CMK (cell line): ENCODE data around the gene ASTN1.

Source experiments
- DNase-seq: peaks from one replicate; pipeline ENCODE4 v3.0.0-alpha.2; 2010; ENCODE audit warnings: low read depth

The ASTN1 gene

GRCh38 chr1:177164380-177165068, at the start of gene ASTN1:
TSS of gene ASTN1 (minus strand) at chr1:177164712. CDS start at chr1:177164676, 36 bp downstream.
- no peak for DNase-seq

DNA sequence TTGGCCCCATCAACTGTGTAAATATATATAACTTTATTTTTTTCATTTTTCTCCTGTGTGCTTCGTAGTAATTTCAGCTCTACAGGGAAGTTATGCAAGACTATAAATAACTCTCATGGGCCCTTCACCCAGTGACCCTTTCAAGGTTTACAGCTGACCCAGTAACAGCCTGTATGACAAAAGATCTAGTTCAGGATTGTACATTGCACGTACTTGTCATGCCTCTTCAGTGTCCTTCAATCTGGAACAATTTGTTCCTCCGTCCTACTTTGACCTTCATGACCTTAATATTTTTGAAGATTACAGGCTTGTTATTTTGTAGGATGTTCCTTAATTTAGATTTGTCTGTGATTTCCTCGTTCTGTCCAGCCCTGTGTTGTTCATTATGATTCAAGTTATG, 46.7 kb upstream of the ASTN1 start:
- DNase-seq: no peak

- no peak for DNase-seq
These were observed 45.6 kb upstream of the ASTN1 start for GRCh38 chr1:177210071-177210470.

DNA sequence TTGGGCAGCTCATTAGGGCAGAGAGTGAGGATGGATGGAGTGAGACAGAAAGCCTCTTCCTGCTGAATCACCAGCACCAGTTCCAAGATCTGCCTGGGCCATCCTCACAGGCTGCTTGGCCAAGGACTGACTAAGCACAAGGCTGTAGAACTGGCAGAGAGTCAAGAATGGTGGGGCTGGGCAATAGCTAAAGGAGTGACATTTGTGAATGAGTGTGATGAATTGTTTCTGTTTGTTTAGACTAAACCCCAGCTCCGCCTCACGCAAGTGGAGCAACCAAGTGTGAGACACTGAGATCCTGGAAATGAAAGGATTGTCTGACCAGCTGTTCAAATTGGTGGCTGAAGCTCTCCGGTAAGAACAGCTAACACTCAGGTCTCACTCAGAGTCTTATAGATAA, 44.8 kb upstream of the ASTN1 start:
- DNase-seq: no peak

GRCh38 chr1:177208920-177209319, 44.4 kb upstream of the ASTN1 start:
- DNase-seq: no peak

DNA sequence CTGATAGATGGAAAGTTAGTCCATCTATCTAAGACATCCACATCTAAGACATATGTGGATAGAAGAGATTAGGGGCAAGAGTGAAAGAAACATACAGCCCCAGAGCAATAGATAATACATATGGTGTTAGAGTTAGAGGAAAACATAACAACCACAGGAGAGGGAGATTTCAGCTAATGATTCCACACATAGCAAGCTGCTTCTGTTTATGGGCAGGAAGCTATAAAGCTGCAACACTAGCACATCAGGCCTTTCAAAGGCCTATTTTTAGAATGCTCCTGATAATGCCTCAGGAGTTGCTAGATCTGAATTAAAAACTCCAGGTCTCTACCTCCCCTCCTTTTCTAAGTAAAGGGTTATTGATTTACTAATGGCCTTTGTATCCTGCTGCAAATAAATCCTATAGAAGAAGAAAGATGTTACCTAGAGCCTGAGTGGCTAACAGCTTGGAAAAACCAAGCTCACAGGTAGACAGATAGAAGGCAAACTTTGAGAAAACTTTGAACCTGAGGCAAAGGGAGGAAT, 42.4 kb upstream of the ASTN1 start:
- DNase-seq: no peak

- DNase-seq: no peak
These were observed 35.8 kb upstream of the ASTN1 start for GRCh38 chr1:177200290-177200689.

GRCh38 chr1:177198243-177198642, 33.7 kb upstream of the ASTN1 start:
- DNase-seq: no peak

GRCh38 chr1:177190308-177190970, 25.9 kb upstream of the ASTN1 start:
- no peak for DNase-seq

DNA sequence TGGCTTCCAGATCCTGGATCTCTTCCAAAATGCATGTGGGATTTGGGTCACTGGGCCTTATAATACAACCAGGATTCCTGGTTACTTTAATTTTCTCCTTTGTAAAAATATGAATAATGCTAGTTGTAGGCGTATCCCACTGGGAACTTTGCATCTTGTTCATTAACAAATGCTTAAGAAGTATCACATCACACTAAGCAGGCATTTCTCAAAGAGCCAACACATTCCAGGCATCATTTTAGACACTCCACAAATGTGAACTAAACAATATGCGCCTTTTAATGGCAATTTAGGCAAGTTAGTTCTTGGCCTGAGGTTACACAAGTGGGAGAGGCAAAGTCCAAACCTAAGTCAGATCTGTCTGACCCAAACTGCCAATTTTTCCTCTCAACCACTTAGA, 22.1 kb upstream of the ASTN1 start:
- DNase-seq: no peak

- DNase-seq: no peak
These were observed 20.7 kb upstream of the ASTN1 start for GRCh38 chr1:177185209-177185608.

DNA sequence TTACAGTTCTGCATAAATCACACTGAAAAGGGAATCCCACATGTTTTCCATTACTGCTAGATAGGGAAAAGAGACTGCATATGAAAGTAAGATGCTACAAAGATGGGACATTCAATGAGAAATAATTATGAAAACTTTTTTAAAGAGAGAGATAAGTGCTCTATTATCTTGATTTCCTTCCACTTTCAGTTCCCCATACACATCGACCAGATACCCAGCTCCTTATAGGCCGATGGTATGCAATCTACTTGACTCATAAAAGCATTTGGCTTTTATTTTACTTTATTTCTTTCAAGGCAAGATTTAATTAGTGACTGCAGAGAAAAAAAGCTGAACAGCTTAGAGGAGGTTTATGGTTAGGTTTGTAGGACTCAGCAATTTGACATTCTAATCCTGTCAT, 19.3 kb upstream of the ASTN1 start:
- no peak for DNase-seq

- DNase-seq: no peak
These were observed 17.2 kb upstream of the ASTN1 start for GRCh38 chr1:177181631-177182291.

DNA sequence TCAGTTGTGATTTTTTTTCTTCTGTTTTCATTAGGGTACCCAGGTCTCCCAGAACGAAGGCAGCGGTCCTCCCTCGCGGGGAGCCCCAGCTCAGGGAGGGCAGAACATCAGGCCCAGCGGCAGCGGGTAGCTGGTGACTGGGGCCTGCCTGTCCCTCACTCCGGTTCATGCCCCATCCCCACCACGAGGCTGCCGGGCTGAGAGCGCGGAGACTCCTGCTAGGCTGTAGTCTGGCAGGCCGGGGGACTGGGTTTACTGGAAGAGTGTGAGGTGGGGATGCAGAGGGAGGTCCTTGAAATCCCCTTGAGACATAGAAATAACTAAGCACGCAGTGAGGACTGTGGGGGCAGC, 16.7 kb upstream of the ASTN1 start:
- DNase-seq: no peak

DNA sequence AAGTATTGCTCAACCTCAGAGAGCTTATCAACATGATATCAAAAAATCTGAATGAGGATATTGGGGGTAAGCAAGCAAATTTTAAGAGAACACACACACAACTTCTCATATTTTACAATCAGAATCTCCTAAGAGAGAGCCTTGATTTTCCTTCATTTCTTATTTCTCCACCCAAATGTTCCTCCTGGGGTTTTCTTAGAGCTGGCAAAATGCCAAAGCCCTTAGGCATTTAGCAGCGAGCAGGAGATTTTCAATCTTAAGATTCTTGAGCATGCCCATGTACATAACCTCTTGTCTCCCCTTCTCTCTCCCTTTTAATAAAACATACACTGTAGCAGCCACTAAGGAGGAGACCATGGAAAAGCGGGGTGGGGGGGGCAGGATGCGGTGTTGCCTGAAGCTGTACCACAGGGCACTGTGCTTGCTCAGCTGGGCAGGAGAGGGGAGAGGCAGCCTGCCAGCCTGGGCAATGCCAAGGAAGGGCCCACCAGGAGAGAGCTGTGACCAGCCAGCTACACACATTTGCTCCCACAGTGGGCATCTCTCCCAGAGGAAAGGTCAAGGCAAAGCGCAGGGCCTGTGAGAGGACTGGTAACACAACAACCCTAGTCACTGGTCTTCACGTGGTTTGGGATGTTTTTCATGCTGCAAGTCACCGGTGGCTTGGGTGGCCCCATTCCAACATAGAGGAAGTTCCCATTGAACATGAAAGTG, 10.6 kb upstream of the ASTN1 start:
- no peak for DNase-seq

- no peak for DNase-seq
These were observed 9.5 kb upstream of the ASTN1 start for GRCh38 chr1:177173976-177174375.

- no peak for DNase-seq
These were observed 8.4 kb upstream of the ASTN1 start for GRCh38 chr1:177172866-177173265.

- DNase-seq: no peak
These were observed 7.8 kb upstream of the ASTN1 start for GRCh38 chr1:177172272-177172671.

GRCh38 chr1:177171536-177172123, 7.1 kb upstream of the ASTN1 start:
- DNase-seq: no peak

GRCh38 chr1:177170756-177171535, 6.4 kb upstream of the ASTN1 start, which contains the start of gene BRINP2:
TSS of gene BRINP2 (plus strand) at chr1:177170958. CDS start at chr1:177229877, 58,919 bp downstream.
- no peak for DNase-seq

DNA sequence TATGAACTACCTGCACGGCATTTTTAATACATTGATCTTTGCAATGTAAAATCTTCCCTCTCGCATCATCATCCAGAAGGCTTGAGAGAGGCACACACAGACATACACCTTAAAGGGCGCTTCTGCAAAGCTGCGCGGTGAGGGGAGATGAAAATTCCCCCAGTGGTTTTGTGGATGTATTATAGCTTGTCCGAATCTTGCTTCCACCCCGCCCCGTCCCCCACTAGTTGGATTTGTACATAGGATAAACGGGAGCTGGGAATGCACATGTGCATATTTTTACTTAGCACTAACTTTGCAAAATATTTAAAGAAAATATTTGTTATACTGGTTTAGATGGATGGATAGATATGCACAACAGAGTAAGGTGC, 542 bp upstream of the ASTN1 start:
- DNase-seq: no peak
